Thyroid gland (tissue), 4 donors: Measurements from ENCODE around the gene PIANP.

Experiments
- CTCF ChIP-seq, 6 experiments: fragments of 200-600 bp in 3 of 6; fragments of 450-650 bp in 3 of 6; sonication (generic) in 3 of 6; IDR thresholded peaks; one replicate each; pipeline ENCODE4 v1.5.1; 2016 to 2019; ENCODE audit warnings: antibody characterized with exemption in 6 of 6, mild to moderate bottlenecking in 2 of 6, inconsistent platforms in 1 of 6, moderate library complexity in 1 of 6
- POLR2A ChIP-seq, 2 donors: fragments of 450-650 bp; IDR thresholded peaks; one replicate each; pipeline ENCODE4 v1.6.1; 2017; ENCODE audit warnings: antibody characterized with exemption in 2 of 2, mild to moderate bottlenecking in 2 of 2, moderate library complexity in 1 of 2

GRCh38 chr12:6666211-6666610, 34.4 kb downstream of the PIANP start:
- no peak for TF ChIP-seq CTCF (IDR thresholded peaks at IDR 0.05)
- no peak for TF ChIP-seq POLR2A (IDR thresholded peaks at IDR 0.05)
